Measurements from ENCODE around the gene ADAM12.
A peak's percentile ranks its signal among the peaks of the same experiment; 100 is the strongest.
"Not testable (repeated sequence)": the region's sequence is repeated elsewhere in the genome, so short reads cannot be mapped to it uniquely, and the experiment has no call there.

ADAM12 gene

DNA sequence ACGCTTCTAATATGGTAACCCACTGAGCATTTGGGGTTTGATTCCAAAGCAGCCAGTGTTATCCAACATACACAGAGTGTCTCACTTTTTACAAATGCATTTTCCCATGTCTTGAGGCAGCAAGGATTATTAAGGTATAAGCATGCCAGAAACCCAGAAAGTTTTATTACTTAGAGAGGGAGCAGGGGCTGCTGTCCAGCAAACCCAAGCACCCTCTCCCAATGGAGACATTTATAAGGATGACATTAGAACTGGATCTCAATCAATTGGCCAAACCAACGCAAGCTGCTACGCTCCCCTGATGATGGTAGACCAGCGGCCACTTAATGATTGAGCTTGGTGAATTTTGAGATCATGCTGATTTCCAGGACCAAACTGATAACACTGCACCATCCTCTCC is 315.7 kb downstream of the ADAM12 start:
- DNase-seq = no peak

DNA sequence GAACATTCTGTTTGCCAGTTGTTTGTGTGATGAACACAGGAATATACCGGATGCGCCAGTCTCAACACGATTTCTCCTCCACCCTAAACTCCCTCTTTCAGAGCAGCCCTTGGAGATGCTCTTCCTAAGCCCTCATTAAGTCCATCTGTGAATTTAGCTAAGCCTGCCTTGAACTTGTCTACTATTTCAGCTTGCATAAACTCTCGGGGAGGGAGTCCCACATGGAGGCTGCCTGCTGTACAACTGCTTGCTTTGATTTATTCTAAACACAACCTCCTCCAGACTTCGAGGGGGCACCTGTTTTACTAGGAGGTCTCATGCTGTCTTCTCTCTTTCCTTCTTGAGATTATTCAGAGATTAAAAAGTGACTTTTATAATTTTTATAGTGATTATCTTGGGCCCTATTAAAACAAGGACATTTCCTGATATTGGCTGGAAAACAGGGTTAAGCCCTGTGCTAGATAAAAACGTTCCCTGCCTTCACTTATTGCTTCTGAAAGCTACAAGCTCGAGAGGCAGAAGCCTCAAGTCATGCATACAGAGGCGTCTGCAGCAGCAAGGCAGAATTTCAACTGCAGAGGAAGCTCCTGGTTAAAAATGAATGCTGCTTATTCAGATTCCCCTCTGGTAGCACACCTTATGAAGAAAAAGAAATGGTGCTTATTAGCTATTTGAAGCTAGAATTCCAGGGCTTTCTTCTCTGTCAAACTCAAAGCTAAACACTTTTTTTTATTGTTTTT is 317.6 kb downstream of the ADAM12 start:
- peak in 1 of 2 experiments; percentile 14 for DNase-seq

DNA sequence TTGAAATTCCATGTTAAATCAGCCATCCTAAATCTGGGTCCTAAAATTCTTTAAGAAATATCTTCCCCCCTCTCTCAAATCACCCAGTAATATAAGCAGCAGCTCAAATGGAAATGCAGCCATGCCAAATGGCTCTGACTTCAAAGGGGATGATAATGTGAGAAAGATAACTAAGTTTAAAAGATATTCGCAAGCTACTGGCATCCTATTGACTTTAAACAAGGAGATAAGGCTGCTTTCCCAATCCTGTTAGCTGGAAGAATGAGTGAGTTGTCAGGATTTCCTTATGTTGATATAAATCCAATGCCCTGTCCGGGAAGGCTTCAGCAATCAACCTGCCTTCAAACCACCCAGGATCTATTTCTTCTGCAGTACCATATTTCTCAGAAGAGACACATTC is 320.0 kb downstream of the ADAM12 start:
- DNase-seq = no peak

DNA sequence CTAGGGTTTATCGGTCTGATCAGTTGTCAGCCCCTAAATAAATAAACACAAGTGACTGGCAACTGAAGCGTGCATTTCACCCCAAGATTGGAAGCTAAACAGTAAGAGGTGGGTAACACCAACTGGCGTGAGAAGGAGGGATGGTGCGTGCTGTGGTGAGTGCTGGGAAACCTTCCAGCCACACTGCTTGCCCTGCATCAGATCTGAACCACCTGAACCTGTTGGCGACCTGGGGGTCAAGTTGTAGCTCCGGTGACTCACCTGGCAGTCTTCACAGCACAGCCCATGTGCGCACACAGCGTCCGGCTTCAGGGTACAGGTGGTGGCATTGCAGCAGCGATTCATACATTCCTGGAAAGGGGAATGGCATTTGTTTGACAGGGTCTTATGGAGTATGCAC is 321.8 kb downstream of the ADAM12 start:
- no peak for DNase-seq

DNA sequence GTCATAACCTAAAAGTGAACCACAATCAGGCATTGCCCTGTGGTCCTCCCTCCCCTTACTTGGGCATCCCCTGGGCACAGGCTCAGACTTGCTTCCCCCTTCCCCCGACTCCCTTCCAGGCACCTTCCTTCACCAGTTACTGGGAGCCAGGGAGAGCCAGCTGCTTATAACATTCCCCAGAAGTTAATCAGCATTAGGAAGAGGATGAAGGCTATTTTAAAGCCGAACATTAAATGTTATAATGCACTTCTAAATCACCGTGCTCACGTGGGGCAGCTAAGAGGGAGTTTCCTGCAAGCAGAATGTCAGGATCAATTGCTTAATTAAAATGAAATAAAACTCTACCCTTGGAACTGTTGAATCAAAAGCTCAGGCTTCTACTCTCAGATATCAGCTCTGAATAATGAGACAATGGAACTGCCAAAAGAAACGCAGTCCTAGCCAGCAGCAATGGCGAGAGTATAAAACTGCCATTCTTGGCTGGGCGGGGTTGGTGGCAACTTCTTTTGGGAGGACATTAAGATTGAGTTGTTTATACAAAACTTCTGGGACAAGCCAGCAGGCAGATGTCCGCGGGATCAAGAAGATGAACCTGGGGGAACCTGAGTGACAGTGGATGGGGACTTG is 322.4 kb downstream of the ADAM12 start:
- no peak for DNase-seq

DNA sequence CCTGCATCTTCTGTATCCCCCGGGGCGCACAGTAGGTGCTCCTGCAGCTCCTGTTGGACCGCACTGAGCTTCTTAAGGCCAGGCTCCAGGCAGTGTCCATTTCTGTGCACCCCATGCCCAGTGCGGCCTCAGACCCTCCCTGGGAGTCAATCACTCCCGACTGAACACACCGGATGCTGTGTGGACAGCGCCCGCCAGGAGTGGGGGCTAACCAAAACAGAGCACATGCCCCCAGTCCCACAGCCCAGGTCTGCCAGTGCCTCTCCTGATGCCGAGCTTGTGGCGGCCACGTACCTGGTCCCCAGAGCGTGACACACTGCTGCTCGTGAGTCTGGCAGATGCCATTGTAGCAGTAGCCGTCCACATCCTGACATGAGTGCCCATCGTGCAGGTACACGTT is 323.8 kb downstream of the ADAM12 start:
- DNase-seq = no peak

DNA sequence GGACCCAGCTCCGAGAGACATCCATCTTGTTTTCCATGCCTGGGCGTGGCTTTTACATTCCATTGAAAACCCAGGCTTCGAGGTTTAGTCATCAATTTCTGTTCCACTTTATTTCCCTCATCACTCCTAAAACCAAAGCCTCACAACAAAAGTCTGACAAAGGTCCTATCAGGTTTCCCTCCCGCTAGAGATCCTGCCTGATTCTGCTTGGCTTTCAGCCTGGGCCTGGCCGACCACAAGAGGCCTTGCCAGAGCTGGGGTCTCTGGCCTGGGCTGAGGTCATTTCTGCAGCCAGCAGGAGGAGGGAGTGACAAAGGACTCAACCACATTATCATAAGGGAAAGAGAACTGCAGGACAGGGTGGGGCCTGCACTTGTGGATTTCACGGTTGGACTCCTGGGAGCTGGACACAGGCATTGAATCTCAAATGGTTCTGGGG is 324.9 kb downstream of the ADAM12 start:
- DNase-seq = no peak

DNA sequence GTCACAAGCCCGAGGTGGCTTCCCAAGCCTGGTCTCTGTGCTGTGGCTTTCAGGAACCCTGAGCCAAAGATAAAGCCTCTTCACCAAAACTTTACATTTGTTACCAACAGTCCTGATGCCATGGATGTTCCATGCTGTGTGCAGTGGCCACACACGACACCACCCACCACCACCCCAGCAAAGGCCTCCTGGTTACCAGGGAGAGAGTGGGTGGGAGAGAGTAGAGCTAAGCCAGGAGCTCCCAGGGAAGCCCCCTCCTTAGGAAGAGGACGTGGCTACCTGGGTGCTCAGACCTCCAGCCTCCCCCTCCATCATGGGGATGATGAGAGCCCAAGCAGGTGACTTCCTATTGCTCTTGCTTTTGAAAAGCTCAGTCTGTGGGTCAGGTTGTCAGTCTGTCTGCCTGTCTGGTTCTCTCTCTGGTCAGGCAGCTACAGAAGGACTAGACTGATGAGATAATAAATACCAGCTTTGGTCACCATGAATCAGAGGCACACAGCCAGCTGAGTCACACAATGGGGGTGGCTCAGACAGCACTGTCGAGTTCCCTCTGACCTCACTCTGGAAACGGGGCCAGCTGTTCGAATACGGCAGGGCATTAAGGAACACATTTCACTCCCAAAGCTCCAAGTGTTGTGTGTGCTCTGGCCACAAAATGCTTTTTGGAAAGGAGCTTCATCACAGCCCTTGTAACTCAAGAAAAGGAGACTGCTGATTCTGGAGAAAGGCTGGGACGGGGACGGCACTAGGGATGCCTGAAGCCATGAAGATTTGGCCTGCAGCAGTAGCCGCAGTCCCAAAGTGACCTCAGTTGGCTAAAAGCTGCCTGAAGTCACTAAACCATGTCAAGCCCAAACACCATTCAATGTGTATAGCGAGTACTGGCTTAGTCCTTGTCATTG is 325.9 kb downstream of the ADAM12 start:
- DNase-seq = no peak

DNA sequence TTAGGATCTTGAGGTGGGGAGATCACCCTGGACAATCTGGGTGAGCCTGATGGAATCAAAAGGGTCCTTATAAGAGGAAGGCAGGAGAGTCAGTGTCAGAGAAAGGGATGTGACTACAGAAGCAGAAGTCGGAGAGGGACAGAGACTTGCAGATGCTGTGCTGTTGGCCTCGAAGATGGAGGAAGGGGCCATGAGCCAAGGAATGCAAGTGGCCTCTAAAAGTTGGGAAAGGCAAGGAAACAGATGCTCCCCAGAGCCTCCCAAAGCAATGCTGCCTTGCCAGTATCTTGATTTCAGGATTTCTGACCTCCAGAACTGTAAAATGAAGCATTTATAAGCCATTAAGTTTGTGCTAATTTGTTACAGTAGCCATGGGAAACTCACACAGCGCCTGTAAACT is 326.8 kb downstream of the ADAM12 start:
- DNase-seq = no peak

DNA sequence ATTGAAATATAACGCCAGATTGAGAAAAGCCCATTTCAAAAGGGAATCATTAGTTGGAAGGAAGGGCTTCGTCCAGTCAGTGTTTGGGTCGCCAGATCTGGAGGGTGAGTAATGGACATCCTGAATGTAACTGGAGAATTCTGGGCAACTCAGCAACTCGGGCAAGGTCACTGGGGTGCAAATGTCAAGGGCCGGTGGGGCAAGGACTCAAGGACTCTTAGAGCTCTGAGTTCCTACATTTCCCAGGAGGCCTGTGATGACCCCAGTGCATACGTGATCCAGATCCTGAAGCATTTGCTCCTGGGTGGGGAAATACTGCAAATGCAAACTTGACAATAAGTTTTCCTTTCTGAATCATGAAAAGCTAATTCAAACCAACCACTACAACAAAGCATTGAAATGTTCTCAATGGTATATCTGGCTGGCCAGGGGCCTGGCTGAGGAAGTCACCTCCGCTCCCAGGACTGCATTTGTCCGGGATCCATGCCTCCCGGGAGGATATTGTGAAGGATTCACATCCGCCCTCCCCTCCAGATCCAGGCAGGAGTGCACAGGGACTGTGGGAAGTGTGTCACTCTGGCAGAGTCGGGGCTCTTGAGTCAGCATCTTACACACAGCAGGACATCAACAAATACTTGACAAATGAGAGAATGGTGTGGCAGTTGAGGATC is 327.9 kb downstream of the ADAM12 start:
- DNase-seq = no peak

DNA sequence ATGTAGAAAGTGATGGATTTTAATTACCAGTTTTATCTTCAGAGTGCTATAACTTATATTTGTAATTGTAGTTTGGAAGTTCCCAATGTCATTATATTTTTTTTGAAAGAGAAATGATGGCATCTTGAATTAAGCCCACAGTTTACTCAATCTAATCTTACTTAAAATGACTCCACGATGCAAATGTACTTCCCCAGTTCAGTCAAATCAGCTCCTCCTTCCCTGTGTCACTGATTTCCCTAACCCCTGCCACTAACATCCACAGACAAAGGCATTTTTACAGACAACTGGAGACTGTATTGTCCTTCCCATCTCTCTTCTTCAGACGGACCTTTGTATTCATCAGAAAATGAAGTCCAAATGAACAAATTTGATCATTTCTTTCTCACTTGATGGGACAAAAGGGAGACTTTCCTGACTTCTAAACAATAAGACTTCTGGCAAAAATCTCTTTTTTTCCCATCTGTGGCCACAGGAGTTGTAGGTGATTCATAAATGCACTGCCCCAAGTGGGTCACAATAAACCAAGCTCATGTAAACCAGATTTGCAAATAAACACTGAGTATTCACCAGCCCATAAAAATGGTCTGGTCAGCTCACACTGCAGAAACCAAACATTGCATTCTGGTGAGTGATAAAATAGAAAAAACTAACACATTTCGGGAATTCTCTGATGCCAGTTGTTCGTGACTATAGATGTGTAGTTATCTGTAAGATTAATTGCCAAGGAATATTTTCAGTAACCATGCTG is 329.0 kb downstream of the ADAM12 start:
- DNase-seq = no peak

DNA sequence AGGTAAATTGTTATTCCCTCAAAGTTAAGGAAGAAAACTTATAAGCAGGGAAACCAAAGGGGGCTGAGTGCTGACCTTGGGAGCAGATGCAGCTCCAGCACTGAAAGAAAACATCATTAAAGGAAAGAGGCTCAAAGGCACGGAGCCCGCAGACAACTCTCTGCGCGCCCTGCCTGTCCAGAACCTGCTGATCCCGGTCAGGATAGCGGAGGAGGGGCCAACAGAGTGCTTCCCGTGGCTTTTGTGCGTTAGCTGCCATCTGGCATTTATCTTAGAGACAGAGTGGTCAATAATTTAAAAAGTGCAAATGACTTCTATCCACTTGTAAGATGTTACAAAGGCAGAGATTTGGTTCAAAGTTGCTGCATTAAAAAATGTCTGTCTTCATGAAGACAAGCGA is 329.8 kb downstream of the ADAM12 start:
- DNase-seq = peak in 1 of 2 experiments; percentile 25

DNA sequence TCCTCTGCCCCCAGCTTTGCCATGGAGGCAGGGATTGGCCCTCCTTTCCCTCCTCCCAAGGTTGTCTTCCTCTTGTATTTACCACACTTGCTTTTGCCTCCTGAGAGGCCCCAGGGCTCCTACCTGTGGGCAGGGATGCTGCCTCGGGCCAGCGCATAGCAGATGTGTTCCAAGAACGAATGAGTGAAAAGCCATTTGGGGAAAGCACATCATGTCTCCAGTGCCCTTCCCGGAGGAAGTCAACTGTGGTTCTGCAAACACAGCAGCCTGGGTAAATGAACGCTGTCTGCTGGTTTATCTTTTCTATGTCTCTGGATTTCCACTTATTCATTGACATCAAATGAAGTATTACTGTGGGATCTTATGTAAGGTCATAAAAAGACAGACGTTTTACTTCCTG is 330.2 kb downstream of the ADAM12 start:
- no peak for DNase-seq

DNA sequence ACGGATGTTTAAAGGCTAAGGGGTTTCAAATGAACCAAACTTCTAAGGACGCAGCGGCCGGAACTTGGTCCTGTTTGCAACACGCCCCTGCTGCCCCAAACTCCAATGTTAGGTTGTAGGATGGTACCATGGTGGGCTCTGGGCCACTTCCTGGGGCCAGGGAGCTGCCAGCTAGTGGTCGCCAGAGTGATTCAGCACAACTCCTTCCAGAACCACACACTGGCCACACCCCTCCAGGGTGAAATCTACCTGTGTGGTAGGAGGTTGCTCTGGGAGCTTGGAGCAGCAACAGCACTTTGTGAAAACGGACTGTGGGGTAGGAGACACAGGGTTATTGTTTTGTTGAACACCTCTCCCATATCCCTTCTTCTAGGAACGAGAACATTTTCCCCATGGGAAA is 330.8 kb downstream of the ADAM12 start:
- no peak for DNase-seq

DNA sequence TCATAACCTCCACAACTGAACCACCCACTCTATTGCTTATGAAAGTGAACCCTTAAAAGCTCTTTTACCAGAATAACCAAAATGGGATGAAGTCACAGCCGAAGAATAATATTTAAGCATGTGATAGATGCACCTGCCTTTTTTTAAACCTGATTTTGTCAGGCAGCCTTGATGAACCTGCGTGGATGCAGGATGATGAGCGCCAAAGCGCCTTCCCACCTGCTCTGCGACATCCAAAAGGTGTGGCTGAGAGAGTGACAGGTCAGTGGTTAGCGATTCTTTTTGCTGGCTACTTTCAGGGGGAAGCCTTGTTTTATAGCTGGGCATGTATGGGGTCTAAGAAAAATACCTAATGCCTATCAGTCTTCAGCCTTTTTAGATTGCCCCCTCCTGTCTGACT is 334.1 kb downstream of the ADAM12 start:
- no peak for DNase-seq

DNA sequence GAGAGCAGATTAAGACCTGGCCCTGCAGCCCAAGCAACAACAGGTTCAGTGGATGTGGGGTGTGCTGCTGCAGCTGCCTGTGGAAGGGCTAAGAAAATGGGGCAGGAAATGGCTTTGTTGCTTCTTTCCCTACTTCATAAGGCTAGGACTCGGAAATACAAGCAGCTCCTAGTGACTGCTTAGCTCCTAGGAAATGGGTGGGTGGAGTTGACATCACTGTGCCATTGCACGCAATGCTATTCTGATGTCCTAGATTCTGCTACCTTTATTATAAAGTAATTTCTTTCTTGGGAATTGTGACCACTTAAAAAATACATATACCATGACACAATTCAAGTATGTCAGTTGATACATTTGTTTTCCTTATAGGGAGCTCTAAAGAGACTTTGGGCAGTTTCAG is 336.1 kb downstream of the ADAM12 start:
- no peak for DNase-seq

DNA sequence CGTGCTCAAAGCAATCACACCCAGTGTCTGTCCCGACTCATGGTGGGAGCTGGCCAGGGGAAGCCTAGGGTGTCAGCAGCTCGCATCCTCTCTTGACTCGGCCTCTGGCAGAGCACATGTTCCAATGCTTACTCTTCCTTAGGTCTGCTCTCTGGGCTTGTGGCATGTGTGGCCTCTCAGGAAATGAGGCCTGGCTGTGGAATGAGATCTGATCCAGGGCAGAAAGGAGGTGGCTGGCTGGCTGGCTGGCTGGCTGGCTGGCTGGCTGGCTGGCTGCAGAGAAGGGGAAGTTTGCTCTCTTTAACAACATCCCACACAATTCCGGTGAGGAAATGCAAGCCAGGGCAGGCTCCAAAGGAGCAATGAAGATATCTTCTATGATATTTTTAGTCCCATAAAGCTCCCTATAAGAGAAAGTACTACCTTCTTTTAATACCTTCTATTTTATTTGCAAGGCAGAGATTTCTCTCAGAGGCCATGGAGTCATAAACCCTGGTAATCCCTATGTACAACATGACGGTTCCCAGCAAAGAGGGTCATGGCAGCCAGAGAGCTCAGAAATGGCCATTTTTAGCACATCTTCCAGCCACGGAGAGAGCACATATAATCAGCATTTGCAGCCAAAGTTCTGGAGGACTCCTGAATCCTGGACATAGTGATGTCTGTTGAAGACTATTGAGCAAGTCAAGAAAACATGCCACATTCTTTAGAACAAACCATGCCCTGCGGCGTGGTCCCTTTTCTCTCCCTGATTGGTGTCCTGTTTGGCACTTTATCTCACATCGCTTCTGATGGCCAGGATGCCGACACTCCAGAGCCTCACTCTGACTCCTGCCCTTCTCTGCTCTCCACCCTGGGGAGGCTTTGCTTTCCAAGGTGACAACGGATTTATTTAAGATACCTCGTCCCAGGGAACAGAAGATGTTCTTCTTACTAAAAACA is 338.2 kb downstream of the ADAM12 start:
- no peak for DNase-seq

DNA sequence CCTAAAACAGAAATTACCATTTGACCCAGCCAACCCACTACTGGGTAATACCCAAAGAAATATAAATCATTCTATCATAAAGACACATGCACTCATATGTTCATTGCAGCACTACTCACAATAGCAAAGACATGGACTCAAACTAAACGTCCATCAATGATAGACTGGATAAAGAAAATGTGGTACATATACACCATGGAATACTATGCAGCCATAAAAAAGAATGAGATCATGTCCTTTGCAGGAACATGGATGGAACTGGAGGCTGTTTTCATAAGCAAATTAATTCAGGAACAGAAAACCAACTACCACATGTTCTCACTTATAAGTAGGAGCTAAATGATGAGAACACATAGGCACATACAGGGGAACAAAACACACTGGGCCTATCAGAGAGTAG is 340.5 kb downstream of the ADAM12 start:
- not testable (repeated sequence) for DNase-seq

DNA sequence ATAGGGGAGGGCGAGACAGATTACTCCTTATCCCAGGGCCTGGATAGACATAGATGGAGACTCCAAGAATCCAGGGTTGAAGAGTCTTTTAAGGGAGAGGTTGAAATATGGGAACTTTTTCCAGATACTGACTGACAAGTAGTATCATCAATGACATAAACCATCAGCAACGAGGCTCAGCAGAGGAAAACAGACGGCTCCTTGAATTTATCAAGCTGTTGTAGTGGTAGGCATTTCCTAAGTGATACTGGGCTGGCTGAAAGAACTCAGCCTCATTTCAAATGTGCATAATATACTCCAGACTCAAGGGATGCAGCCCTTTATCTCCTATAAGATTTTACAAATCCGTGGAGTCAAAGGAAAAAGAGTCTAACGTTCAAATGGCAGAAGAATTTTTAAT is 341.4 kb downstream of the ADAM12 start:
- DNase-seq = no peak

DNA sequence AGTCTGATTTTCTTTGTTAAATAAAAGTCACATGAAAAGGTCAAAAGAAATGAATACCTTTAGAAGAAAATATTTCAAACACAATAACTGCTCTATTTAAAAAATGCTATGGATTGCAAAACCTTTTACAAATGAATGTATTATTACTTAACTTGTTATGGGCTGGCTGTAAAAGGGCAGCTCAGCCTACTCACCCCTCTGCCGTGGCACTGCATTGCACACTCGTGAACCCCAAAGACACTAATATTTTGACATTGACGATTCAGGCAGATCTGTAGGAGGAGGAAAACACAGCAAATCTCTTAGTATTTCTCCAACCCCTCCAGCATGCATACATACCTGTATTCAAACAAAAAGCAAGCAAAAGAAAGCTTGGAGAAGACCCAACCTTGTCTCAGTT is 342.4 kb downstream of the ADAM12 start:
- DNase-seq = no peak

DNA sequence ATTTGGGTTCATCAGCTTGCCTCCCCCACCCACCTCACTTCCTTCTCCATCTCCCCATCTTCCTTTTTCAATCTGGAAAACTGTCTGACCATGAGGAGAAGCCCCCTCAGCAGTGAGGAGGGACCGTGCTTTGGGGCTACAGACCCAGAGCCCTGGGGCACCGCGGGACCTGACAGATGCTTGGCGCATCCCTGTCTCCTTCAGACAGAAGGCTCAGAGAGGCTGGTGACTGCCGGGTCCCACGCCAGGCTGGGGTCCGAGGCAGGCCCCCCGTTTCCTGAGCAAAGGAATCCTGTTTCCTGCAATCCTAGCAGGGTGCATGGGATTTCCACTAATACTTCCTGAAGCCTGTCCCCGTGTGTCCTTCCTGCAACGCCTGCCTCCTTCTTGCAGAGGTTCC is 344.9 kb downstream of the ADAM12 start:
- no peak for DNase-seq

All from NCI-H524 (cell line).